Epithelial cell of prostate (primary cell): ENCODE measurements around the gene ZNF800.
"Not testable (repeated sequence)": the region's sequence is repeated elsewhere in the genome, so short reads cannot be mapped to it uniquely, and the experiment has no call there.

Experiments used
- DNase-seq: peaks from one replicate; pipeline ENCODE4 v3.0.0-alpha.2; 2011; ENCODE audit warnings: low read depth, low spot score
- H3K27ac ChIP-seq: fragments of 450-650 bp; 2 replicates; pipeline ENCODE4 v1.5.1; 2017; ENCODE audit warnings: mild to moderate bottlenecking

ZNF800 gene, protein sequence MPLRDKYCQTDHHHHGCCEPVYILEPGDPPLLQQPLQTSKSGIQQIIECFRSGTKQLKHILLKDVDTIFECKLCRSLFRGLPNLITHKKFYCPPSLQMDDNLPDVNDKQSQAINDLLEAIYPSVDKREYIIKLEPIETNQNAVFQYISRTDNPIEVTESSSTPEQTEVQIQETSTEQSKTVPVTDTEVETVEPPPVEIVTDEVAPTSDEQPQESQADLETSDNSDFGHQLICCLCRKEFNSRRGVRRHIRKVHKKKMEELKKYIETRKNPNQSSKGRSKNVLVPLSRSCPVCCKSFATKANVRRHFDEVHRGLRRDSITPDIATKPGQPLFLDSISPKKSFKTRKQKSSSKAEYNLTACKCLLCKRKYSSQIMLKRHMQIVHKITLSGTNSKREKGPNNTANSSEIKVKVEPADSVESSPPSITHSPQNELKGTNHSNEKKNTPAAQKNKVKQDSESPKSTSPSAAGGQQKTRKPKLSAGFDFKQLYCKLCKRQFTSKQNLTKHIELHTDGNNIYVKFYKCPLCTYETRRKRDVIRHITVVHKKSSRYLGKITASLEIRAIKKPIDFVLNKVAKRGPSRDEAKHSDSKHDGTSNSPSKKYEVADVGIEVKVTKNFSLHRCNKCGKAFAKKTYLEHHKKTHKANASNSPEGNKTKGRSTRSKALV

GRCh38 chr7:127392566-127393367 lies at the start of gene ZNF800:
Gene ZNF800, minus strand, starts transcription at chr7:127392708. Its CDS starts 1,151 bp downstream, at chr7:127391557.
- peak within 1 kb of the TSS; percentile 84 for H3K27ac ChIP-seq
- DNase-seq: no peak

- H3K27ac ChIP-seq: no peak overlapping the region
- no peak for DNase-seq
Observed at GRCh38 chr7:127440206-127440605, 47.7 kb upstream of the ZNF800 start.

DNA sequence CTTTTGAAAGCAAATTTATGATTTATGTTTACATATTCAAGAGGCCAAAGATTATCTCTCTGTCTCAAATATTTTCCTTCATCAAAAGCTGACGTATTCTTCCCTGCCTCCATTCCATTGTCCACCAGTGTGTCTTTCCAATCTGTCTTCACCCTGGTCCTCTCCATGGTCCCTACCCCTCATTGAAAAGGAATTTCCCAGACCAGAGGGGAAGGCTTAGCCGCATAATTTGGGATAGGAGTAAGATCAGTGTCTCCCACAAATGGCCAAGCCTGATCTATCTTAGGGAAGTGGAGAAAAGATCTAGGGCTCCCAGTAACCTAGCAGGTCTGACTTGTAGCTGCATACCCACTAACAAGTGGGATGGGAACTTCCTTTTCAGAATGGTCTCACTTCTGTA lies 46.3 kb upstream of the ZNF800 start:
- no peak for DNase-seq
- H3K27ac ChIP-seq: no peak overlapping the region

GRCh38 chr7:127437837-127438236 lies 45.3 kb upstream of the ZNF800 start:
- H3K27ac ChIP-seq: no peak overlapping the region
- peak; percentile 27 for DNase-seq

DNA sequence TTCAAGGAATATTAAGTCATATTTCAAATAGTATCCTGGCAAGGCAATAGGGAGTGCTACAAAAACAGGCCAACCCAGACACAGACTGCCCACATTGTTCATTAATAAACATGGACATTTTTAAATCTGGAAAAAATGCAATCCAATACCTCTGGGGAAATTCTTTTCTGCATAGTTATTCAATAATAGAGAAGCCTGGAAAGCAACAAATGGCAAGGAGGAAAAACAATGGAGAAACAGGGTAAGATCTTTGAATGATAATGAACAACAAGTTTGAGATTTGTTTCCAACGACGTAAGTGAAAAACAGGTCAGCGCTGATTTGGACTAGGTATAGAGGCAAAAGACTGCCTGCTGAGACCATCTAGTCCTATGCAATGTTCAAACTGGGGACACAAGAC lies 44.7 kb upstream of the ZNF800 start:
- no peak overlapping the region for H3K27ac ChIP-seq
- no peak for DNase-seq

GRCh38 chr7:127429281-127429680 lies 36.8 kb upstream of the ZNF800 start:
- not testable (repeated sequence) for DNase-seq, H3K27ac ChIP-seq

GRCh38 chr7:127419196-127419595 lies 26.7 kb upstream of the ZNF800 start:
- H3K27ac ChIP-seq: no peak overlapping the region
- DNase-seq: no peak

DNA sequence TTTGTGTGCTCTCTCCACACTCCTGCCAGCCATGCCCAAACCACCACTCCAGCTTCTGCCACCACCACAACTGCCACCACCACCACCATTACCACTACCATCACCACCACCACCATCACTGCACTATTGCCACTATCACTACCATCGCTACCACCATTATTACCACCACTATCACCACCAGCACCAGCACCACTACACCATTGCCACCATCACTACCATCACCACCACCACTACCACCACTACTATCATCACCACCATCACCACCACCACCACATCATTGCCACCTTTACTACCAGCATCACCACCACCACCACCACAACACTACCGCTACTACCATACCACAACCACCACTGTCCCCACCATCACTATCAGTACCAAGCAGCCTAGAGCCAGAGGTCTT lies 26.0 kb upstream of the ZNF800 start:
- DNase-seq: no peak
- no peak overlapping the region for H3K27ac ChIP-seq

DNA sequence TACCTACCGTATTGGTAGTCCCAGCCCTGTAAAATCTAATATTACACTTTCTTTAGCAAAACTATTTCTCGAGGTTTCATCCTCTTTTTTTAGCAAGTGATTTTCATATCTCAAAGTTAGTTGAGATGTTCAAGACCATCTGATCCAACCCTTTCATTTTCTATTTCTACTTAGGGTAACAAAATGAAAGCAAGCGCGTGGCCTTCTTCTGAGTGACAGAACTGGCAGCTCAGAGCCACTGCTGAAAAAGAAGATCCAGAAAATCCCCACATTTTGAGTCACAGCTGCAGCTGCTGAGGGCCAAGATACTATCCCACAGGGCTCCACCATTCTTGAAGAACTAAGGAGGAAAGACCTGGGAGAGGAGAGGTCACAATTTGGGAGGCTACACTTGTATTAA lies 24.8 kb upstream of the ZNF800 start:
- H3K27ac ChIP-seq: no peak overlapping the region
- no peak for DNase-seq

- DNase-seq: no peak
- H3K27ac ChIP-seq: no peak overlapping the region
Observed at GRCh38 chr7:127415060-127415742, 22.7 kb upstream of the ZNF800 start.

DNA sequence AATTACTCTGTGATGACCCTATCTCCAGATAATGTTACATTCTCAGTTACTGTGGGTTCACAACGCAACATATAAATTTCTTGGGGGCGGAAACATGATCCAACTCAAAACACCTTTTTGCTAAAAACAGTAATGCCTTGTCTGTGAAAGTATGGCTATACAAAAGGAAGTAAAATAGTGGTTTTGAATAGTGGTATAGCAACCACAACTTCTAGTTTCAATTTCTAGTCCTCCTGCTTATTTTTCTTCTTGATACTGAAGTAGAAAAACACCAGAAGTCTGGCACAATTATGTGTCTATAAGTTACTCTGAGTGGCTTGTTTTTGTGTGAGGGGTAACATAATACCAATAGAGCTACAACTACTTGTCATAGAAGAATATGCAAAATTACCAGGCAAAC lies 21.5 kb upstream of the ZNF800 start:
- no peak overlapping the region for H3K27ac ChIP-seq
- DNase-seq: no peak

DNA sequence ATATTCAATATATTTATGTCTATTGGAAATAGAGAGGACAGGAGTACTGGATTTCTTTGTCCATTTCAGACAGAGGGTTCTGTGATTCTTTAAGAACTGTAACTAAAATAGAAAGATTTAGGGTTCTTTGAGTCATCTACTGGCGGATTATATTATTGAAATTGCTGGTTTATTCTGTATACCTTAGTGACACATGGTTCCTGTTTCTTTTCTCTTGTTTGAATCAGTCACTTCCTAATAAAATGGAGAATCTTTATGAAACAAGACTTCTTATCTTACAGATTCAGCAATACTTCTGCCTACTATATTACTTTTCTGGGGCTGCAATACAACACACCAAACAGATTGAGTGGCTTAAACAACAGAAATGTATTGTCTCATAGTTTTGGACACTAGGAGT lies 20.8 kb upstream of the ZNF800 start:
- no peak overlapping the region for H3K27ac ChIP-seq
- no peak for DNase-seq

DNA sequence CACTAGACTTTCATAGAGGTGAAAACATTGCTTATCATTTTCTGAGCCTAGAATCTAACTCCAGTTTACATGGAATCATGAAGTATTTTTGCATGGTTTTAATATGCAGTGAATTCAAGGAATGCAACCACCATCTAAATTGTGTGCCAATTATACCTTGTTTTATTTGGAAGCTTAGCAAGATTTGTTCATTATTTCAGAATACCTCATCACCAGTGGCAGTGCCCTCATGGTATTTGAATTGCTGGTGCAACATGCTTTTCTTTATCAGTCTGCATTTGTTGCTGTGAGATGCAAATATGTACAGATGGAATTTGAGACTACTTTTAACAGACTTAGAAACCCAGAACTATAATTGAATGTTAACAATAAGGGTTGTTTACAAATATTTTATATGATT lies 18.7 kb upstream of the ZNF800 start:
- no peak for DNase-seq
- no peak overlapping the region for H3K27ac ChIP-seq

GRCh38 chr7:127409629-127410028 lies 17.1 kb upstream of the ZNF800 start:
- H3K27ac ChIP-seq: no peak overlapping the region
- no peak for DNase-seq

DNA sequence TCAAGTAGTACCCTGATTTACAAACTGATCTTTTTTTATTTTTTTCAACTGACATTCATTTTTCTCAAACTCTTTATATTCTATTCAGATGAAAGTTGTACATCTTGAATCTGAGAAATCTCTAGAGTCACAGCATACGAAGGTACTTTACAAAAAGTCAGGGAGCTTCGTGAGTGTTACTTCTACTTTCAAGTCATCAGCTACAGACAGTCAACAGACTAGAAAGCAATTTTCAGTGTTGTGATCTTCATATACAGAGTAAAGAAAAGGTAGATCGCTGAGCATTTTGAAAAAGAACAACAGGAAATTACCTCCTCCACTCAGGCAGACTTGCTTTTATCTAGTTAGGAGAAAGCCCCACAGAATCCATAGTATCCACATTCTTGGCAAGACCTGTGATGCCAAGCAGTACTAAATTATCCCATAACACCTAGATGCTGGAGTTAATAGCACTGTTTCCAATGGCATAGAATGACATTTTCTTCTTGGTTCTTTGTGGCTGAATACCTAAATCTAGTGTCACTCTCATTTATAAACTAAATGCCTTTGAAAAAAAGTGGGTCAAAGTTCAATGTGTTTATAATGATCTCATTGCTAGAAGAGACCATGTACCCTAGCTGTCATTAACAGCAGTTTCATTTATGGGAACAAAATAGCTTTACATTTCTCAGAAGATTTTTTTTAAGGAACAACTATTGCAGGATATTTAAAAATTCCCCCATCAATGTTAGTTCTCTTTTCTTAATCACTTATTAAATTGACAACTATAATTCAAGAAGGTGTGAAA lies 12.0 kb upstream of the ZNF800 start:
- H3K27ac ChIP-seq: no peak overlapping the region
- no peak for DNase-seq

GRCh38 chr7:127396184-127396583 lies 3.7 kb upstream of the ZNF800 start:
- H3K27ac ChIP-seq: no peak overlapping the region
- DNase-seq: no peak

- not testable (repeated sequence) for DNase-seq, H3K27ac ChIP-seq
Observed at GRCh38 chr7:127395104-127395503, 2.6 kb upstream of the ZNF800 start.

GRCh38 chr7:127393368-127394058 lies 1.0 kb upstream of the ZNF800 start:
- no peak for DNase-seq
- peak overlapping the region; percentile 84 for H3K27ac ChIP-seq

- H3K27ac ChIP-seq: peak overlapping the region; percentile 84
- no peak for DNase-seq
Observed at GRCh38 chr7:127392182-127392565, 334 bp downstream of the ZNF800 start.
